ENCODE measurements around the gene ST6GALNAC3.
"Not testable (repeated sequence)": the region's sequence is repeated elsewhere in the genome, so short reads cannot be mapped to it uniquely, and the experiment has no call there.

ST6GALNAC3 gene

GRCh38 chr1:76075188-76075489 lies 593 bp downstream of the ST6GALNAC3 start:
- no peak for DNase-seq

DNA sequence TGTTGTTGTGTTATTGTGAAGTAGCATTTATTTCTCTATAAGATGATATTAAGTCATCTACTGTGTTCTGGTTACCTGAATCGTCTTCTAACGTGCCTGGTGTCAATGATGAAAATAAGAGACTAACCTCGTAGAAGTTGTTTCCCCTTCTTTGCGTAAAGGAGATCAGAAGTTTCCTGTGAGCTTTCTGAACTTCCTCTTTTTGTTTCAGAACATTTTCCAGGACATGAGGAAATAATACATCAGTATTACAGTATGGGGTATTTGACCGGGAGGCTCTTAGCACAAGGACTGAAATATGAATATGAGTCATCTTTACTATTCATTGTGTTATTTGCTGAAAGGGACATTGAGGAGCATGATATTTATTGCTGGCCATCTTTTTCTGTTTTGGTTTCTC lies 1.3 kb downstream of the ST6GALNAC3 start:
- peak; percentile 96 for DNase-seq

DNA sequence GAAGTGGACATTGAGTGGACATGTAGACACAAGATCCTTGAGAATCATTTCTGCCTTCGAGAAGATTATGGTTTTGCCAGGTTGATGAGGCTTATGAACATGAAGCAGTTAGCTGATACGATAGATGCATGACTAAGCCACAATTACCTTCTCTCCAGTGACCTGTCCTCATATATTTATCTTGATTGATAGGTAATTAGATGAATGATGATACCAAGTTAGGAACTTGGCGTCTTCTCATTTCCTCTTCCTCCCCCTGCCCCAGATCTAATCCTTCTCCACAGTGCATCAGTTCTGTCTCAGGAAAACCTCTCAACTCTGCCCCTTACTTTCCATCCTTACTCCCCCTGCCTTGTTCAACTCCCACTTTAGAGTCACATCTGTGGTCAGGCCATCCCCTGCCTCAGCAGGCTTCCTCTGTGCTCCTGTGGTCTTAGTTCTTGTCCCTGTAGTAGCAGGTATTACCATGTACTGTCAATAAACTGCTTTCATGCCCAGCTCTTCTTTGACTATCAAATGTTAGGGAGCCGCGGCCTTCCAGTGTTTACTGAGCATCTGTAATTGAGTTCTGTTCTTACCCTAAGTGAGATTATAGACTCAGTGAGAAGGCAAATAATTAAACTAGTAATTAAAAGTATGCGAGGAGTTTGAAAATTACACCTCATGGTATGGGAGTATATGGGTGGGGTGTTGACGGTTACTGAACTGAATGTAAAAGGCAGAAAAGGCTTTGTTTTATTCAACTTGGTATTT lies 5.1 kb downstream of the ST6GALNAC3 start:
- no peak for DNase-seq

DNA sequence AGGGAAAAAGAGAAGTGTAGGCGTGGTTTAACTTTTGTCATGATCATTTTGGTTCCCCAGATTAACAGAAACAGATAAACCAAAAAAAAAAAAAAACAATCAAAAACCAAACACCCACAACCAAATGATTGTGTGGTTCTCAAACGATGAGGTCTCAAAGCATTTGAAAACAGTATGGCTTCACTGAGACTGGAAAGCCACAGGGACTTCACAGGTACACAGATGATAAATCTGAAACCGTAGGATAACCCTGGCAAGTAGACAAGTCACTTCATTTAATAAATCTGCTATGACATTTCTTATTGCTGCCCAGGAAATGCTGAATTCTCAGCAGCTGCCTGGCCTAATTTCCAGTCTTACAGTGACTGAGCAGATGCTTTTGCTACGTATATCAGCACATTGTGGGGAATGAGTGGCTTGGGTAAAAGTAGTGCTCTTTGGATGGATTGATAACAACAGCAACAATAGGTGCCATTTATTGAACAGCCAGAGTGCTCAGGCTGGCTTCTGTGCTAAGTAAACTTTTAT lies 6.1 kb downstream of the ST6GALNAC3 start:
- no peak for DNase-seq

- DNase-seq: no peak
These were observed 7.5 kb downstream of the ST6GALNAC3 start for GRCh38 chr1:76082062-76082461.

GRCh38 chr1:76083189-76083588 lies 8.6 kb downstream of the ST6GALNAC3 start:
- peak; percentile 16 for DNase-seq

GRCh38 chr1:76084029-76084627 lies 9.6 kb downstream of the ST6GALNAC3 start:
- DNase-seq: no peak

DNA sequence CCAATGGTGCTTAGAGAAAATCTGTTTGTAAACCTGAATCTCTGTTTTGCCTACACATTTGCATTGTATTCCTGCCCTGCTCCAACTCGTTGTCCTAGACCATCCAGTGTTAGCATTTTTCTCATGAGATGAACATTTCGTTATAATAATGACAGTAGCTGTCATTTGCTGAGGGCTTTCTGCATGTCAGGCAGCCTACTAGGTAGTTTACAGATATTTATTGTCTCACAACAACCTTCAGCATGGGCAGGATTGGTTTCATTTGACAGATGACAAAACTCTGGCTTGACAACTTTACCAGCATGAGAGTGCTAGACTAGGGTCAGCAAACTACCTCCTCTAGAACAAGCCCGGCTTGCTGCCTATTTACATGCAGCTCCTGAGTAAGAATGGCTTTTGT lies 10.1 kb downstream of the ST6GALNAC3 start:
- DNase-seq: no peak

- DNase-seq: no peak
These were observed 11.6 kb downstream of the ST6GALNAC3 start for GRCh38 chr1:76086109-76086508.

DNA sequence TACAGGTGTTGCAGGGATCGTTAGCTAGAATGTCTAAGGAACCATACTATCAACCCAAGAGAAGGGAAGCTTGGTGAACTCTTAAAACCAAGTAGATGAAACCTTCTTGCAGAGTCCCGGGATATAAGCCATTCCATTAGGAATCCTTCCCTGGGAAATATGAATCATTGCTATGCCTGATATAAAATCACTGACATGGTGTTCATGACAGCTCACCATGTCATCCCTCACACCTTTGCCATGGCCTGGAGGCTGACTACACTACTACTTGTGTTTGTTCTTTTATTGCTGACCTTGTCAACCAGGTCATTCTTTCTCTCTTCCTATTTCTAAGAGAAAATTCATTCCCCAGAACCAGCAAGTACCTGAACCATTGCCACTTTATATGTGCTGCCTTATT lies 12.1 kb downstream of the ST6GALNAC3 start:
- DNase-seq: no peak

- peak; percentile 17 for DNase-seq
These were observed 16.0 kb downstream of the ST6GALNAC3 start for GRCh38 chr1:76090283-76091203.

GRCh38 chr1:76092812-76093211 lies 18.3 kb downstream of the ST6GALNAC3 start:
- DNase-seq: no peak

GRCh38 chr1:76093522-76094312 lies 19.2 kb downstream of the ST6GALNAC3 start:
- DNase-seq: no peak

DNA sequence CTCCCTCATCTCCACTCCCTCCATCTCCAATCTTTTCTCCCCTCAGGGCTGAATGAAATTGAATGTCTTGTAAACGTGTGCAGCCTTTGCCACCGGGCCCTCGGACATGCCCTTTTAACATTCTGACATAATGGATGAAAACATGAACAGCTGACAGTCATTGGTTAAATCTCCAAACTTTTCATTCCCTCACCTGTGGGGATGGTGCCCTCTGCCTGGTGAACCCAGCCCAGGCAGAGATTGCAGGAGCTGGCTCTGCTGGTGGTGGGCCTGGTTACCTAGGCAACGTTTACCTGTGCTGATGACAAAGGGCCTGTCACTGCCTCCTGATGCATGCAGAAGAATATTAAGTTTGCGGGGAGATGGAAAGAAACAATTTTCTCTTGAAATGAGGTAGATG lies 21.3 kb downstream of the ST6GALNAC3 start:
- DNase-seq: no peak

GRCh38 chr1:76097064-76097463 lies 22.5 kb downstream of the ST6GALNAC3 start:
- DNase-seq: not testable (repeated sequence)

DNA sequence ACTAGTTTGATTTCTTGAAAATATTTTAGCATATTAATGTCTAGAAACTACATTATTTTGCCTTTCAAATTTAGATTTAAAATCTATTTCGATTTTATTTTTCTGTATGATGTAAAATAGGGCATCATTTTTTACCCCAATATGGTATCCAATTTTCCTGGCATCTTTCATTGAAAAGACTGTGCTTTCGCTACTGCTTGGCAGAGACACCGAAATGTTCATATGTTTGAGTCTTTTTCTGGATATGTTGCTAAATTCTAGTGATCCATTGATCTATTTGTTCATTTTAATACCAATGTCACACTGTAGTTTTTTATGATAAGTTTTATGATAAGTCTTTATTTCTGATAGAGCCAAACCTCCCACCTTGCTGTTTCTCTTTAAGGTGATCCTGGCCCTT lies 24.3 kb downstream of the ST6GALNAC3 start:
- DNase-seq: no peak

- no peak for DNase-seq
These were observed 27.0 kb downstream of the ST6GALNAC3 start for GRCh38 chr1:76101548-76101947.

GRCh38 chr1:76102046-76102445 lies 27.5 kb downstream of the ST6GALNAC3 start:
- no peak for DNase-seq

- no peak for DNase-seq
These were observed 28.5 kb downstream of the ST6GALNAC3 start for GRCh38 chr1:76103034-76103433.

- no peak for DNase-seq
These were observed 30.8 kb downstream of the ST6GALNAC3 start for GRCh38 chr1:76105372-76105771.

DNA sequence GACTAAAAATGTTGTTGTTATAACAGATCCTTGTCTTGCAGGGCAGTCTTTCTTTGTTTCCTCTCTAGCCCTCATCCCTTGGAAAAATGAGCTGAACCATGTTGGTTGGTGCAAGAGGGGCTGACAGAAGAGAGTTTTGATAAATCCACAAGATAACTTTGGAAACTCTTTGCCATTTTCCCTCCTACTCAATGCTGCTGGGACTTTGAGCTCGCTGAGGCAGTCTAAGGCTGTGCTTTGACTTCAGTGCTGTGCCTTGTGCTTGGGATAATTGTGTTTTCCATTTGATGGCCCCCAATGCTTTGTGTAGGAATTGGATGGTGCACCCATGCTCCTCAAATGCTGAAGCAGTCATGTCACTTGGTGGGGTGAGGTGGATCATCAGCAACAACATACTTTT lies 31.7 kb downstream of the ST6GALNAC3 start:
- no peak for DNase-seq

GRCh38 chr1:76106719-76107235 lies 32.2 kb downstream of the ST6GALNAC3 start:
- DNase-seq: no peak
